GM12875 (cell line): ENCODE results near the gene COL7A1.

ENCODE experiments used
- H3K4me3 ChIP-seq: one replicate; pipeline ENCODE4 v1.5.1; 2011; ENCODE audit warnings: low read depth, low read length, control low read depth
- TF ChIP-seq, protein P1 (sequence below): IDR thresholded peaks from 2 replicates; pipeline ENCODE4 v1.5.1; 2011; ENCODE audit warnings: low read depth, mild to moderate bottlenecking, control low read depth, inconsistent platforms, low read length, moderate library complexity, borderline replicate concordance; ENCODE audit not compliant: insufficient read depth

COL7A1 gene

DNA sequence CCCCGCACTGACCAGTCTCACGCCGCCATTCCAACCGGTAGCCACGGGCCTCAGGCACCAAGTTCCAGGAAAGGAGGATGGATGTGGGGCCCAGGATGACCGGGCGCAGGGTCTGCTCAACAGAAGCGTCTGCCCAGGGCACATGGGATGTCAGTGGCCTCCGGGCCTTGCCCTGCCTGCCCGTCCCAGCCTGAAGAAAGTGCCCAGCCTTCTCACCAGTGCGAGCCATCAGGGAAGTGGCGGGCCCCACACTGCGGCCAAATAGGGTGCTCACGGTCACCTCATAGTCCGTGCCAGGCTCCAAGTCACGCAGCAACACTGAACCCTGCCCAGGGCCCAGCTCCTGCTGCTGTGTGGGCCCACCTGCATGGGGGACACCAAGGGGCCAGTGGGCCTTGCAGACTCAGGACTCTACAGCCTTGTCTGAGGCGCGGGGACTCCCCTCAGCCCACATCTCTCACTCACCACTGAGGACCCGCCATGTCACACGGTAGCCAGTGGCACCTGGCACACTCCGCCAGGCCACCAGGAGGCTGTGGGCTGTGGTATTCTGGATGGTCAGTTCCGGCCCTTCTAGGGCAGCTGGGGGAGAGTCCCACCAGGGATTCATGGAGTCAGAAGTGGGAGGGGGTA lies 3.1 kb downstream of the COL7A1 start:
- H3K4me3 ChIP-seq, result no peak overlapping the region
- TF ChIP-seq, protein P1, sequence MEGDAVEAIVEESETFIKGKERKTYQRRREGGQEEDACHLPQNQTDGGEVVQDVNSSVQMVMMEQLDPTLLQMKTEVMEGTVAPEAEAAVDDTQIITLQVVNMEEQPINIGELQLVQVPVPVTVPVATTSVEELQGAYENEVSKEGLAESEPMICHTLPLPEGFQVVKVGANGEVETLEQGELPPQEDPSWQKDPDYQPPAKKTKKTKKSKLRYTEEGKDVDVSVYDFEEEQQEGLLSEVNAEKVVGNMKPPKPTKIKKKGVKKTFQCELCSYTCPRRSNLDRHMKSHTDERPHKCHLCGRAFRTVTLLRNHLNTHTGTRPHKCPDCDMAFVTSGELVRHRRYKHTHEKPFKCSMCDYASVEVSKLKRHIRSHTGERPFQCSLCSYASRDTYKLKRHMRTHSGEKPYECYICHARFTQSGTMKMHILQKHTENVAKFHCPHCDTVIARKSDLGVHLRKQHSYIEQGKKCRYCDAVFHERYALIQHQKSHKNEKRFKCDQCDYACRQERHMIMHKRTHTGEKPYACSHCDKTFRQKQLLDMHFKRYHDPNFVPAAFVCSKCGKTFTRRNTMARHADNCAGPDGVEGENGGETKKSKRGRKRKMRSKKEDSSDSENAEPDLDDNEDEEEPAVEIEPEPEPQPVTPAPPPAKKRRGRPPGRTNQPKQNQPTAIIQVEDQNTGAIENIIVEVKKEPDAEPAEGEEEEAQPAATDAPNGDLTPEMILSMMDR, result no peak

DNA sequence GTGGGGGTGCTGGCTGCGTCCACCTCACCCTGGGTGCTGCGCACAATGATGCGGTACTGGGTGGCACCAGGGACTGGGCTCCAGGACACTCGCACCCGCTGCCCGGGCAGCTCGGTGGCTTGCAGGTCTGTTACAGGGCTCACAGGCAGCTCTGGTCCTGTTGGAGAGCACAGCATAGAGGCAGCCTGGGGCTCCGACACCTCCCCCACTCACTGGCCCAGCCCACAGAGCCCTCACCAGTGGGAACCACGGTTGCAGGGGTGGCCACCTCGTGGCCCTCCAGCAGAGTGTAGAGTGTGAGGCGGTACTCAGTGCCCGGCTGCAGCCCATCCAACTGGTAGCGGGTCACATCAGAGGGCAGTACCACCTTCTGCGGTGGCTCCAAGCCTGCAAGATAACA lies 3.7 kb downstream of the COL7A1 start:
- no peak overlapping the region for H3K4me3 ChIP-seq
- TF ChIP-seq, protein P1, result no peak

DNA sequence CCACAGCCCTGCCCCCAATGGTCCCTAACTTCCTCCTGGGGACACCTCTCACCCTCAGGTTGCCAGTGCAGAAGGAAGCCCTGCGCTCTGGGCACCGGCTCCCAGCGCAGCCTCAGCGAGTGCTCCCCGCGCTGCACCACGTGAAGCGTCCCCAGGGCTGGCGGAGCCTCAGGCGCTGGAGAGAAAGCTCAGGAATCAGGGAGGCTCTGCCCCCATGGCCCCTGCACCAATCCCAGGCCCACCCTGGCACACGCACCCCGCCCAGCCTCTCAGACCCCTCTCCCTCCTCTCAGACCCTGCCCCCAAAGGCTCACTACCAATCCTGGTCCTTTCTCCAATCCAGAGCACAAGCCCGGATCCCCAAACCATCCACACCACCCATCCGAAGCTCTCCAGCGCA lies 6.9 kb downstream of the COL7A1 start:
- H3K4me3 ChIP-seq, result no peak overlapping the region
- TF ChIP-seq, protein P1, result no peak

DNA sequence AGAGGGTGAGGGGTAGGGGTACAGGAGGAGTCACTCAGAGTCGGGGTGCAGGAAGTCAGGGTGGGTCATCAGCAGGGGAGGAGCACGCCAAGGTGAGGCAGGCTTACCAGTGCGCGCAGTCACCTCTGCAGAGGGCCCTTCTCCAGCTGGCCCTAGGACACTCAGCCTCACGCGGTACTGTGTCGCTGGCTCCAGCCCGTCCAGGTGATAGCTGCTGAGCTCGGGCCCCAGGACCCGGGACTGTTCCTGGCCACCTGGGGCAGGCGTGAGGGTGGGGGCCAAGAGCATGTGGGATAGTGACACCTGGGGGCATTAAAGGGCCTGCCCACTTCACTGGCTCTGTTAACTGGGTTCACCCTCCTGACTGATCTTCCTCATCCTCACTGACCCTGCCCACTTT lies 7.4 kb downstream of the COL7A1 start:
- H3K4me3 ChIP-seq, result no peak overlapping the region
- TF ChIP-seq, protein P1, result no peak

DNA sequence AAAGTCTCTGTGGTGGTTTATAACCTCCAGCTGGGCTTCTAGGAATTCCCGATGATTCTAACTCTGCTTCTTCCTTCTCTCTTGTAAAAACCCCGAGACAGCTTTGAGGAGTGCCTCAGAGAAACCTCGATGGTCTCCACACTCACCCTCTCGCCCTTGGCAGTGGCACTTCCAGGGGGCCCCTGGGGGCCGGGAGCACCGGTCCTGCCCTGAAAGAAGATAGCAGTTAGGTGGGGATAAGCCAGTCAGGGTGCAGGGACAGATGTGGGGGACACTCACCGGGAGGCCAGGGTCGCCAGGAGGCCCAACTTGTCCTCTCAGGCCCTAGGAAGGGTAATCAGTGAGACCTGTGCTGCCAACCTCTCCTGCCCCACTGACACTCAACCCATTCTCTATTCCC lies 9.7 kb downstream of the COL7A1 start:
- no peak overlapping the region for H3K4me3 ChIP-seq
- TF ChIP-seq, protein P1, result no peak

DNA sequence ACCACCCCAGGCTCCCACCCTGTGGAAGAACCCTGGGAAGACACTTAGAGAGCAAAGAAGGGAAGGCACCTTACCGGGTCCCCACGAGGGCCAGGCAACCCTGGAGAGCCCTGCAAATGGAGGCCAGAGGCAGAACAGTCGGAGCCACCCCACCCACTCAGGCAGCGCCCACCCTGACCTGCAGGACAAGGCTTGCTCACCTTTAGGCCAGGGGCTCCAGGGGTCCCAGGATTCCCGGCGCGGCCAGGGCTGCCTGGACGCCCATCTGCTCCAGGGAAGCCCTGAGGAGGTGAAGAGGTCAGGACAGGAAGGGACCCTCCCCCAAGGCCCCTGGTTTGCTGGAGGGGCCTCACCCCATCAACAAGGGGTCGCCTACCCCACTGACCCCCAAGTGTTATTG lies 10.3 kb downstream of the COL7A1 start:
- TF ChIP-seq, protein P1, result no peak
- no peak overlapping the region for H3K4me3 ChIP-seq

DNA sequence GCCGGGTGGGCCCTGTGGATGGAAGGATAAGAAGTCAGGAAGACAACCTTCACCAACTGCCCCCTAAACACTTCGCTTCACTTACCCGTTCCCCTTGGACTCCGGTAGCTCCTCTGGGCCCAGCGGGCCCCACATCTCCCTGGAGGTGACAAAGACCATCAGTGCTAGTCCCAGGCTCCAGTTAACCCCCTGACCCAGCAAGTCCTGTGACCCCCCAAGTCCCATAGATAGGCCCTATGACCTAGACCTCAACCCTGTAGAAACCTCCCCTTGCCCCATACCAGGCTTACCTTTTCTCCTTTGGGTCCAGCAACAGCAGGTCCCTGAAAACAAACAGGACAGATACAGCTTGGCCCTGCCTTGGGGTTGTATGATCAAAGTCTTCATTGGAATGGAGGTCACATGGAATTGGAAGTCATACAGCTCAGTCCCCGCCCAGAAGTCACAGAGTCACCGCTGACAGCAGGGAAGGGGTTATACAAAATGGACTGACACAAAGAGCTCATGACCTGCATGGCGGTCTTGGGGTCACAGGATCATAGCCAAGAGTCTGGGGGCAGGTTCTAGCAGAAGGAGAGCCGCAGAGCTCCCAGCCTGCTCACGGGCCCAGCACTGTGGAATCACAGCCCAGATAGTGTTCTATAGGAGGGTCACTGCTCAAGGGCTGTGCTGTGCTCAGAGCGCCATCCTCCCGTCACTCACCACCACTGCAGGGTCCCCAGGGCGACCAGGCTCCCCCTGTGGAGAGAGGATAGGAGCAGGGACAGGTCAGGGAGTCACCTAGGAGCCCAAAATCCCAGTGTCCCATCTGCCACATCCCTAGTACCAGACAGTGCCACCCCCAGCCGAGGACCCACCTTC lies 13.3 kb downstream of the COL7A1 start:
- TF ChIP-seq, protein P1, result no peak
- H3K4me3 ChIP-seq, result no peak overlapping the region
